Cardiac atrium fibroblast (primary cell): ENCODE measurements around the gene SRMS. TPM values are rescaled to one million over a fixed set of nuclear protein-coding genes. Genes with fewer than 3 reads are reported as not detected.

Source experiments
- total RNA-seq: library from RNA; depleted of rRNA; stranded (reverse); fragments of >200 nt; gene quantifications from 2 replicates; pipeline ENCODE4 v1.2.3, GENCODE V29; 2015

The SRMS gene
- total RNA-seq, result not detected in 2 replicates

GRCh38 chr20:63547725-63548480, at the start of gene SRMS:
Gene SRMS (minus strand): TSS chr20:63547749. CDS start chr20:63547463, 286 bp downstream.

GRCh38 chr20:63574156-63574828, 26.7 kb upstream of the SRMS start, which contains the start of gene HELZ2:
Gene HELZ2 (minus strand): TSS chr20:63574239. CDS start chr20:63572385, 1,854 bp downstream.

GRCh38 chr20:63553933-63554290, 6.4 kb upstream of the SRMS start, which contains the start of gene FNDC11:
Gene FNDC11 (plus strand): TSS chr20:63554159. CDS start chr20:63555664, 1,505 bp downstream.

GRCh38 chr20:63536997-63537524, 10.5 kb downstream of the SRMS start, which contains the start of gene PTK6:
Gene PTK6 (minus strand): TSS chr20:63537376. CDS start chr20:63537314, 62 bp downstream.

GRCh38 chr20:63520504-63520933, 27.0 kb downstream of the SRMS start, which contains the start of gene PPDPF:
Gene PPDPF (plus strand): TSS chr20:63520765. CDS start chr20:63521309, 544 bp downstream.

GRCh38 chr20:63498960-63499337, 48.6 kb downstream of the SRMS start, which contains the start of gene EEF1A2:
Gene EEF1A2 (minus strand): TSS chr20:63499083. CDS start chr20:63497763, 1,320 bp downstream.

Other genes with a start within 250 kb of the SRMS start
- not detected in 2 replicates for gene CHRNA4, start 186.4 kb downstream of the SRMS start, total RNA-seq
- not detected in 2 replicates for gene KCNQ2, start 75.1 kb downstream of the SRMS start, total RNA-seq
- gene EEF1A2, start 48.7 kb downstream of the SRMS start, total RNA-seq, result 2.4 and 2.5 TPM in 2 replicates
- 136 and 228 TPM in 2 replicates for gene PPDPF, start 27.0 kb downstream of the SRMS start, total RNA-seq
- not detected in 2 replicates for gene PTK6, start 10.4 kb downstream of the SRMS start, total RNA-seq
- 0.16 and 0.36 TPM in 2 replicates for gene FNDC11, start 6.4 kb upstream of the SRMS start, total RNA-seq
- gene HELZ2, start 26.5 kb upstream of the SRMS start, total RNA-seq, result 24.0 and 33.4 TPM in 2 replicates
- gene GMEB2, start 79.4 kb upstream of the SRMS start, total RNA-seq, result 6.8 and 12.5 TPM in 2 replicates
- gene STMN3, start 105.7 kb upstream of the SRMS start, total RNA-seq, result 38.6 and 51.4 TPM in 2 replicates
- 7.1 and 9.6 TPM in 2 replicates for gene RTEL1, start 110.6 kb upstream of the SRMS start, total RNA-seq
- 1.8 and 5.8 TPM in 2 replicates for gene TNFRSF6B, start 148.9 kb upstream of the SRMS start, total RNA-seq
- gene ARFRP1, start 160.2 kb upstream of the SRMS start, total RNA-seq, result 37.3 and 38.5 TPM in 2 replicates
- gene ZGPAT, start 160.3 kb upstream of the SRMS start, total RNA-seq, result 23.8 and 24.5 TPM in 2 replicates
- gene LIME1, start 188.9 kb upstream of the SRMS start, total RNA-seq, result 3.8 and 7.3 TPM in 2 replicates
- 36.9 and 58.5 TPM in 2 replicates for gene SLC2A4RG, start 192.0 kb upstream of the SRMS start, total RNA-seq